HepG2 (cell line): Measurements from ENCODE around the gene SOX12. TPM values are rescaled to one million over a fixed set of nuclear protein-coding genes. Genes with fewer than 3 reads are reported as not detected.

ENCODE experiments used
- MBNL3 ChIP-seq: fragments of 250-450 bp; sonication (Bioruptor Pico); conservative IDR thresholded peaks from 2 replicates; pipeline ENCODE4 v1.8.0; 2022; ENCODE audit warnings: mild to moderate bottlenecking, inconsistent platforms
- NR1H2 ChIP-seq: sonication (generic); formaldehyde crosslinking; IDR thresholded peaks from 2 replicates; pipeline ENCODE4 v1.8.1; 2022; ENCODE audit warnings: low read depth, missing genetic modification reagents, borderline replicate concordance
- YEATS2 ChIP-seq: sonication (generic); formaldehyde crosslinking; IDR thresholded peaks from 2 replicates; pipeline ENCODE4 v1.4.0; 2020; ENCODE audit warnings: missing genetic modification reagents, borderline replicate concordance
- ZFP36L2 ChIP-seq: sonication (generic); formaldehyde crosslinking; IDR thresholded peaks from 2 replicates; pipeline ENCODE4 v1.4.0; 2020; ENCODE audit warnings: missing genetic modification reagents
- ZNF446 ChIP-seq: sonication (generic); formaldehyde crosslinking; IDR thresholded peaks from 2 replicates; pipeline ENCODE4 v1.5.0; 2020; ENCODE audit warnings: mild to moderate bottlenecking, missing genetic modification reagents
- ZNF891 ChIP-seq: sonication (generic); formaldehyde crosslinking; IDR thresholded peaks from 2 replicates; pipeline ENCODE4 v1.5.0; 2020; ENCODE audit warnings: mild to moderate bottlenecking, missing genetic modification reagents
- polyA plus RNA-seq, 8 experiments: library from polyadenylated mRNA; depleted of rRNA in 3 of 8; stranded (reverse) in 7 of 8; unstranded in 1 of 8; fragments of >200 nt; fragmentation: Illumina TruSeq in 4 of 8; extraction: Trizol in 4 of 8; gene quantifications; 2 replicates each; pipeline versions ENCODE4 v1.2.1 to v1.2.3, GENCODE V29; 2011 to 2016; ENCODE audit warnings: low read depth in 4 of 8, missing spikeins in 1 of 8, mixed read lengths in 1 of 8; ENCODE audit not compliant: insufficient read depth in 1 of 8
- total RNA-seq, 5 experiments: library from RNA; depleted of rRNA; stranded (reverse); fragments of >200 nt; fragmentation: Illumina TruSeq; extraction: Trizol; gene quantifications; 2 replicates each; pipeline ENCODE4 v1.2.3, GENCODE V29; 2016; ENCODE audit warnings: low read depth in 1 of 5
- TF ChIP-seq, protein P1 (sequence below): sonication (generic); formaldehyde crosslinking; IDR thresholded peaks from 2 replicates; pipeline ENCODE4 v1.5.1; 2020; ENCODE audit warnings: mild to moderate bottlenecking, missing genetic modification reagents, moderate library complexity
- TF ChIP-seq, protein P2 (sequence below): sonication (generic); formaldehyde crosslinking; IDR thresholded peaks from 2 replicates; pipeline ENCODE4 v1.9.0; 2021; ENCODE audit warnings: missing genetic modification reagents, borderline replicate concordance
- TF ChIP-seq, protein P3 (sequence below): IDR thresholded peaks from 2 replicates; pipeline ENCODE4 v1.6.1; 2016; ENCODE audit warnings: low read depth, missing genetic modification reagents, missing compliant biosample characterization
- TF ChIP-seq, protein P4 (sequence below): sonication (generic); formaldehyde crosslinking; IDR thresholded peaks from 2 replicates; pipeline ENCODE4 v1.5.0; 2020; ENCODE audit warnings: mild to moderate bottlenecking, missing genetic modification reagents
- TF ChIP-seq, protein P5 (sequence below): sonication (generic); formaldehyde crosslinking; IDR thresholded peaks from 2 replicates; pipeline ENCODE4 v1.5.0; 2020; ENCODE audit warnings: missing genetic modification reagents, mild to moderate bottlenecking, borderline replicate concordance

Gene SOX12
- total and polyA plus RNA-seq, 2 of the 13 experiments (the other 11 are each of a cell fraction or from before 2014, with no cell fraction given), result 10.0 to 18.7 TPM

DNA sequence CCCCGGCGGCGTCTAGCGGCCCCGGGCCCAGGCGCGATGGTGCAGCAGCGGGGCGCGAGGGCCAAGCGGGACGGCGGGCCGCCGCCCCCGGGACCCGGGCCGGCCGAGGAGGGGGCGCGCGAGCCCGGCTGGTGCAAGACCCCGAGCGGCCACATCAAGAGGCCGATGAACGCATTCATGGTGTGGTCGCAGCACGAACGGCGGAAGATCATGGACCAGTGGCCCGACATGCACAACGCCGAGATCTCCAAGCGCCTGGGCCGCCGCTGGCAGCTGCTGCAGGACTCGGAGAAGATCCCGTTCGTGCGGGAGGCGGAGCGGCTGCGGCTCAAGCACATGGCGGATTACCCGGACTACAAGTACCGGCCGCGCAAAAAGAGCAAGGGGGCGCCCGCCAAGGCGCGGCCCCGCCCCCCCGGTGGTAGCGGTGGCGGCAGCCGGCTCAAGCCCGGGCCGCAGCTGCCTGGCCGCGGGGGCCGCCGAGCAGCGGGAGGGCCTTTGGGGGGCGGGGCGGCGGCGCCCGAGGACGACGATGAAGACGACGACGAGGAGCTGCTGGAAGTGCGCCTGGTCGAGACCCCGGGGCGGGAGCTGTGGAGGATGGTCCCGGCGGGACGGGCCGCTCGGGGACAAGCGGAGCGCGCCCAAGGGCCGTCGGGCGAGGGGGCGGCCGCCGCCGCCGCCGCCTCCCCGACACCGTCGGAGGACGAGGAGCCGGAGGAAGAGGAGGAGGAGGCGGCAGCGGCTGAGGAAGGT lies 715 bp downstream of the SOX12 start (continued):
- TF ChIP-seq, protein P1, sequence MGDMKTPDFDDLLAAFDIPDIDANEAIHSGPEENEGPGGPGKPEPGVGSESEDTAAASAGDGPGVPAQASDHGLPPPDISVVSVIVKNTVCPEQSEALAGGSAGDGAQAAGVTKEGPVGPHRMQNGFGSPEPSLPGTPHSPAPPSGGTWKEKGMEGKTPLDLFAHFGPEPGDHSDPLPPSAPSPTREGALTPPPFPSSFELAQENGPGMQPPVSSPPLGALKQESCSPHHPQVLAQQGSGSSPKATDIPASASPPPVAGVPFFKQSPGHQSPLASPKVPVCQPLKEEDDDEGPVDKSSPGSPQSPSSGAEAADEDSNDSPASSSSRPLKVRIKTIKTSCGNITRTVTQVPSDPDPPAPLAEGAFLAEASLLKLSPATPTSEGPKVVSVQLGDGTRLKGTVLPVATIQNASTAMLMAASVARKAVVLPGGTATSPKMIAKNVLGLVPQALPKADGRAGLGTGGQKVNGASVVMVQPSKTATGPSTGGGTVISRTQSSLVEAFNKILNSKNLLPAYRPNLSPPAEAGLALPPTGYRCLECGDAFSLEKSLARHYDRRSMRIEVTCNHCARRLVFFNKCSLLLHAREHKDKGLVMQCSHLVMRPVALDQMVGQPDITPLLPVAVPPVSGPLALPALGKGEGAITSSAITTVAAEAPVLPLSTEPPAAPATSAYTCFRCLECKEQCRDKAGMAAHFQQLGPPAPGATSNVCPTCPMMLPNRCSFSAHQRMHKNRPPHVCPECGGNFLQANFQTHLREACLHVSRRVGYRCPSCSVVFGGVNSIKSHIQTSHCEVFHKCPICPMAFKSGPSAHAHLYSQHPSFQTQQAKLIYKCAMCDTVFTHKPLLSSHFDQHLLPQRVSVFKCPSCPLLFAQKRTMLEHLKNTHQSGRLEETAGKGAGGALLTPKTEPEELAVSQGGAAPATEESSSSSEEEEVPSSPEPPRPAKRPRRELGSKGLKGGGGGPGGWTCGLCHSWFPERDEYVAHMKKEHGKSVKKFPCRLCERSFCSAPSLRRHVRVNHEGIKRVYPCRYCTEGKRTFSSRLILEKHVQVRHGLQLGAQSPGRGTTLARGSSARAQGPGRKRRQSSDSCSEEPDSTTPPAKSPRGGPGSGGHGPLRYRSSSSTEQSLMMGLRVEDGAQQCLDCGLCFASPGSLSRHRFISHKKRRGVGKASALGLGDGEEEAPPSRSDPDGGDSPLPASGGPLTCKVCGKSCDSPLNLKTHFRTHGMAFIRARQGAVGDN (CRISPR knock-in tag), result peak; percentile 53; the same call in 1 of the 2 replicates
- TF ChIP-seq NR1H2 (CRISPR knock-in tag) (no peak), ZNF891 (no peak), ZFP36L2 (CRISPR knock-in tag) (no peak), ZNF446 (CRISPR knock-in tag) (peak; percentile 24; the same call in 1 of the 2 replicates), MBNL3 (CRISPR knock-in tag) (no peak), YEATS2 (no peak)
- TF ChIP-seq, protein P2, sequence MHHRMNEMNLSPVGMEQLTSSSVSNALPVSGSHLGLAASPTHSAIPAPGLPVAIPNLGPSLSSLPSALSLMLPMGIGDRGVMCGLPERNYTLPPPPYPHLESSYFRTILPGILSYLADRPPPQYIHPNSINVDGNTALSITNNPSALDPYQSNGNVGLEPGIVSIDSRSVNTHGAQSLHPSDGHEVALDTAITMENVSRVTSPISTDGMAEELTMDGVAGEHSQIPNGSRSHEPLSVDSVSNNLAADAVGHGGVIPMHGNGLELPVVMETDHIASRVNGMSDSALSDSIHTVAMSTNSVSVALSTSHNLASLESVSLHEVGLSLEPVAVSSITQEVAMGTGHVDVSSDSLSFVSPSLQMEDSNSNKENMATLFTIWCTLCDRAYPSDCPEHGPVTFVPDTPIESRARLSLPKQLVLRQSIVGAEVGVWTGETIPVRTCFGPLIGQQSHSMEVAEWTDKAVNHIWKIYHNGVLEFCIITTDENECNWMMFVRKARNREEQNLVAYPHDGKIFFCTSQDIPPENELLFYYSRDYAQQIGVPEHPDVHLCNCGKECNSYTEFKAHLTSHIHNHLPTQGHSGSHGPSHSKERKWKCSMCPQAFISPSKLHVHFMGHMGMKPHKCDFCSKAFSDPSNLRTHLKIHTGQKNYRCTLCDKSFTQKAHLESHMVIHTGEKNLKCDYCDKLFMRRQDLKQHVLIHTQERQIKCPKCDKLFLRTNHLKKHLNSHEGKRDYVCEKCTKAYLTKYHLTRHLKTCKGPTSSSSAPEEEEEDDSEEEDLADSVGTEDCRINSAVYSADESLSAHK (CRISPR knock-in tag), result no peak
- TF ChIP-seq, protein P3, sequence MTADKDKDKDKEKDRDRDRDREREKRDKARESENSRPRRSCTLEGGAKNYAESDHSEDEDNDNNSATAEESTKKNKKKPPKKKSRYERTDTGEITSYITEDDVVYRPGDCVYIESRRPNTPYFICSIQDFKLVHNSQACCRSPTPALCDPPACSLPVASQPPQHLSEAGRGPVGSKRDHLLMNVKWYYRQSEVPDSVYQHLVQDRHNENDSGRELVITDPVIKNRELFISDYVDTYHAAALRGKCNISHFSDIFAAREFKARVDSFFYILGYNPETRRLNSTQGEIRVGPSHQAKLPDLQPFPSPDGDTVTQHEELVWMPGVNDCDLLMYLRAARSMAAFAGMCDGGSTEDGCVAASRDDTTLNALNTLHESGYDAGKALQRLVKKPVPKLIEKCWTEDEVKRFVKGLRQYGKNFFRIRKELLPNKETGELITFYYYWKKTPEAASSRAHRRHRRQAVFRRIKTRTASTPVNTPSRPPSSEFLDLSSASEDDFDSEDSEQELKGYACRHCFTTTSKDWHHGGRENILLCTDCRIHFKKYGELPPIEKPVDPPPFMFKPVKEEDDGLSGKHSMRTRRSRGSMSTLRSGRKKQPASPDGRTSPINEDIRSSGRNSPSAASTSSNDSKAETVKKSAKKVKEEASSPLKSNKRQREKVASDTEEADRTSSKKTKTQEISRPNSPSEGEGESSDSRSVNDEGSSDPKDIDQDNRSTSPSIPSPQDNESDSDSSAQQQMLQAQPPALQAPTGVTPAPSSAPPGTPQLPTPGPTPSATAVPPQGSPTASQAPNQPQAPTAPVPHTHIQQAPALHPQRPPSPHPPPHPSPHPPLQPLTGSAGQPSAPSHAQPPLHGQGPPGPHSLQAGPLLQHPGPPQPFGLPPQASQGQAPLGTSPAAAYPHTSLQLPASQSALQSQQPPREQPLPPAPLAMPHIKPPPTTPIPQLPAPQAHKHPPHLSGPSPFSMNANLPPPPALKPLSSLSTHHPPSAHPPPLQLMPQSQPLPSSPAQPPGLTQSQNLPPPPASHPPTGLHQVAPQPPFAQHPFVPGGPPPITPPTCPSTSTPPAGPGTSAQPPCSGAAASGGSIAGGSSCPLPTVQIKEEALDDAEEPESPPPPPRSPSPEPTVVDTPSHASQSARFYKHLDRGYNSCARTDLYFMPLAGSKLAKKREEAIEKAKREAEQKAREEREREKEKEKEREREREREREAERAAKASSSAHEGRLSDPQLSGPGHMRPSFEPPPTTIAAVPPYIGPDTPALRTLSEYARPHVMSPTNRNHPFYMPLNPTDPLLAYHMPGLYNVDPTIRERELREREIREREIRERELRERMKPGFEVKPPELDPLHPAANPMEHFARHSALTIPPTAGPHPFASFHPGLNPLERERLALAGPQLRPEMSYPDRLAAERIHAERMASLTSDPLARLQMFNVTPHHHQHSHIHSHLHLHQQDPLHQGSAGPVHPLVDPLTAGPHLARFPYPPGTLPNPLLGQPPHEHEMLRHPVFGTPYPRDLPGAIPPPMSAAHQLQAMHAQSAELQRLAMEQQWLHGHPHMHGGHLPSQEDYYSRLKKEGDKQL (CRISPR knock-in tag), result no peak
- TF ChIP-seq, protein P4, sequence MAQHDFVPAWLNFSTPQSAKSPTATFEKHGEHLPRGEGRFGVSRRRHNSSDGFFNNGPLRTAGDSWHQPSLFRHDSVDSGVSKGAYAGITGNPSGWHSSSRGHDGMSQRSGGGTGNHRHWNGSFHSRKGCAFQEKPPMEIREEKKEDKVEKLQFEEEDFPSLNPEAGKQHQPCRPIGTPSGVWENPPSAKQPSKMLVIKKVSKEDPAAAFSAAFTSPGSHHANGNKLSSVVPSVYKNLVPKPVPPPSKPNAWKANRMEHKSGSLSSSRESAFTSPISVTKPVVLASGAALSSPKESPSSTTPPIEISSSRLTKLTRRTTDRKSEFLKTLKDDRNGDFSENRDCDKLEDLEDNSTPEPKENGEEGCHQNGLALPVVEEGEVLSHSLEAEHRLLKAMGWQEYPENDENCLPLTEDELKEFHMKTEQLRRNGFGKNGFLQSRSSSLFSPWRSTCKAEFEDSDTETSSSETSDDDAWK (CRISPR knock-in tag), result no peak
- TF ChIP-seq, protein P5, sequence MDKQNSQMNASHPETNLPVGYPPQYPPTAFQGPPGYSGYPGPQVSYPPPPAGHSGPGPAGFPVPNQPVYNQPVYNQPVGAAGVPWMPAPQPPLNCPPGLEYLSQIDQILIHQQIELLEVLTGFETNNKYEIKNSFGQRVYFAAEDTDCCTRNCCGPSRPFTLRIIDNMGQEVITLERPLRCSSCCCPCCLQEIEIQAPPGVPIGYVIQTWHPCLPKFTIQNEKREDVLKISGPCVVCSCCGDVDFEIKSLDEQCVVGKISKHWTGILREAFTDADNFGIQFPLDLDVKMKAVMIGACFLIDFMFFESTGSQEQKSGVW, result no peak
